ENCODE data around the gene MAGI2.

Gene MAGI2

DNA sequence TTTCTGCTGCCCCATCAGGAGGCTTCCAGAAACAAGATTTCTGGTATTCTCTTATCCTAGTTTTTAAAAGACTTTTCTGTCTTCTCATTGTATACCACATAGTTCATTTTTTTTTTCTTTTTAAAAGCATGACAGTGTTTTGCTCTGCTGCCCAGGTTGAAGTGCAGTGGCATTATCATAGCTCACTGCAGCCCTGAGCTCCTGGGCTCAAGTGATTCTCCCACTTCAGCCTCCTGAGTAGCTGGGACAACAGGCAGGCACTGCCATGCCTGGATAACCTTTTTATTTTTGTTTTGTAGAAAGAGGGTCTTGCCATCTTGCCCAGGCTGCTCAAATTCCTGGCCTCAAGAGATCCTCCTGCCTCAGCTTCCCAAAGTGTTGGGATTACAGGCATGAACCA is 757.6 kb downstream of the MAGI2 start:
- ATAC-seq (ENCODE audit: low read depth) (no peak), DNase-seq (ENCODE audit: low spot score) (no peak)
- peaks cover 3% of the 10 kb centered on the region for H3K27me3 ChIP-seq (ENCODE audit: insufficient read depth, poor library complexity, severe bottlenecking)
- TF ChIP-seq, protein P1, sequence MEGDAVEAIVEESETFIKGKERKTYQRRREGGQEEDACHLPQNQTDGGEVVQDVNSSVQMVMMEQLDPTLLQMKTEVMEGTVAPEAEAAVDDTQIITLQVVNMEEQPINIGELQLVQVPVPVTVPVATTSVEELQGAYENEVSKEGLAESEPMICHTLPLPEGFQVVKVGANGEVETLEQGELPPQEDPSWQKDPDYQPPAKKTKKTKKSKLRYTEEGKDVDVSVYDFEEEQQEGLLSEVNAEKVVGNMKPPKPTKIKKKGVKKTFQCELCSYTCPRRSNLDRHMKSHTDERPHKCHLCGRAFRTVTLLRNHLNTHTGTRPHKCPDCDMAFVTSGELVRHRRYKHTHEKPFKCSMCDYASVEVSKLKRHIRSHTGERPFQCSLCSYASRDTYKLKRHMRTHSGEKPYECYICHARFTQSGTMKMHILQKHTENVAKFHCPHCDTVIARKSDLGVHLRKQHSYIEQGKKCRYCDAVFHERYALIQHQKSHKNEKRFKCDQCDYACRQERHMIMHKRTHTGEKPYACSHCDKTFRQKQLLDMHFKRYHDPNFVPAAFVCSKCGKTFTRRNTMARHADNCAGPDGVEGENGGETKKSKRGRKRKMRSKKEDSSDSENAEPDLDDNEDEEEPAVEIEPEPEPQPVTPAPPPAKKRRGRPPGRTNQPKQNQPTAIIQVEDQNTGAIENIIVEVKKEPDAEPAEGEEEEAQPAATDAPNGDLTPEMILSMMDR (IDR thresholded peaks at IDR 0.05; ENCODE audit: poor library complexity, severe bottlenecking): no peak
- H3K4me1 ChIP-seq (ENCODE audit: insufficient read depth, poor library complexity, severe bottlenecking): no peaks in the 10 kb centered on the region
- no peaks in the 10 kb centered on the region for H3K36me3 ChIP-seq (ENCODE audit: low read depth)
- H3K9me3 ChIP-seq (ENCODE audit: severe bottlenecking): no peaks in the 10 kb centered on the region
- no peak overlapping the region for H3K27ac ChIP-seq (ENCODE audit: poor library complexity, severe bottlenecking)
- H3K4me3 ChIP-seq (ENCODE audit: severe bottlenecking): no peak overlapping the region

DNA sequence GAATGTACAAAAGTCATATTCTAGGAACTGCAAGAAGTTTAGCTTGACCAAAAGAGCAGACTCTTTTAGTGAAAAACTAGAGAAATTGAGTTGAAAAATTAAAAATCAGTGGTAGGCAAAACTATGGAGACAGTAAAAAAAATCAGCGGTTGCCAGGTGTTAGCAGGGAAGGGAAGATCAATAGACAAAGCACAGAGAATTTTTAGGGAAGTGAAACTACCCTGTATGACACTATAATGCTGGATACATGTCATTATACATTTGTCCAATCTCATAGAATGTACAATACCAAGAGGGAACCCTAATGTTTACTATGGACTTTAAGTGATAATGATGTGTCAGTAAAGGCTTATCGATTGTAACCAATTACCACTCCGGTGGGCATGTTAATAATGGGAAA is 761.9 kb downstream of the MAGI2 start:
- DNase-seq (ENCODE audit: low spot score) (no peak), ATAC-seq (ENCODE audit: low read depth) (no peak)
- TF ChIP-seq, protein P1 (IDR thresholded peaks at IDR 0.05; ENCODE audit: poor library complexity, severe bottlenecking): no peak
- Histone ChIP-seq H3K36me3 (ENCODE audit: low read depth) (no peaks in the 10 kb centered on the region), H3K4me1 (ENCODE audit: insufficient read depth, poor library complexity, severe bottlenecking) (no peaks in the 10 kb centered on the region), H3K9me3 (ENCODE audit: severe bottlenecking) (no peaks in the 10 kb centered on the region), H3K27me3 (ENCODE audit: insufficient read depth, poor library complexity, severe bottlenecking) (peaks cover 3% of the 10 kb centered on the region), H3K27ac (ENCODE audit: poor library complexity, severe bottlenecking) (no peak overlapping the region), H3K4me3 (ENCODE audit: severe bottlenecking) (no peak overlapping the region)

DNA sequence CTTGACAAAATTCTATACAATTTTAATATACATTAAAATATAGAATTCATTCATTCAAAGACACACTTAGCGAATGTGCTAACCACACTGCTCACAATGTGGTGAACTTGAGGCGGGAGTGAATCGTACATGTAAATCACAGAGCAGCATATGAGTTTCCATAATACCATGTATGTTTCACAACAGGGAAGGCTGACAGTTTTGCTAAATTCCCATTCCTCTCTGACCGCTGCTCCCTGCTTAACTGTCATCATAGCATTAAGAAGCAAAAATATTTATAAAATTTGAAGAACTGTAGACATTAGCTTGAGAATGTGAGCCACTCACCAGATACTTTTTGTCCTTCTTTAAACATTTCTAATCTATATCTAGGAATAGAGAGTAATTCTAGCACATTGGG is 763.3 kb downstream of the MAGI2 start:
- DNase-seq (ENCODE audit: low spot score) (no peak), ATAC-seq (ENCODE audit: low read depth) (no peak)
- TF ChIP-seq, protein P1 (IDR thresholded peaks at IDR 0.05; ENCODE audit: poor library complexity, severe bottlenecking): no peak
- no peaks in the 10 kb centered on the region for H3K36me3 ChIP-seq (ENCODE audit: low read depth)
- no peak overlapping the region for H3K4me3 ChIP-seq (ENCODE audit: severe bottlenecking)
- no peaks in the 10 kb centered on the region for H3K4me1 ChIP-seq (ENCODE audit: insufficient read depth, poor library complexity, severe bottlenecking)
- no peak overlapping the region for H3K27ac ChIP-seq (ENCODE audit: poor library complexity, severe bottlenecking)
- peaks cover 3% of the 10 kb centered on the region for H3K27me3 ChIP-seq (ENCODE audit: insufficient read depth, poor library complexity, severe bottlenecking)
- H3K9me3 ChIP-seq (ENCODE audit: severe bottlenecking): no peaks in the 10 kb centered on the region

DNA sequence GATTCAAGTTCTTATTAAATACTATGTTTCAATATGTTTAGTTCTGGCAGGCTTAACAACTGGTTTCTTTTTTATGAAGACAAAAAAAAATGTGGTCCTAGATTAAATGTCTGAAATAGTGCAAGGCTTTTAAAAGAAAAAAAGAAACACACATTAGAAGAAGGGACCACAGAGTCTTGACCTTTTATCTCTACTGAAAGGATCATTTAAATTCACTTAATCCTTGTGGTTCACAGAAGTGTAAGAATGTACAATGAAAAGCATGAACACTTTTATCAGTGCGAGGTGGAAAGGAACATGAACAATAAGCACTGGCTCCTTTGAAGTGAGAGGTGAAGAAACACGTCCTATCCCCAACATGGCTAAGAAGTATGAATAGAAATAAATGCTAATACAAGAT is 765.1 kb downstream of the MAGI2 start:
- H3K9me3 ChIP-seq (ENCODE audit: severe bottlenecking): no peaks in the 10 kb centered on the region
- no peaks in the 10 kb centered on the region for H3K4me1 ChIP-seq (ENCODE audit: insufficient read depth, poor library complexity, severe bottlenecking)
- no peak for ATAC-seq (ENCODE audit: low read depth)
- TF ChIP-seq, protein P1 (IDR thresholded peaks at IDR 0.05; ENCODE audit: poor library complexity, severe bottlenecking): no peak
- no peak overlapping the region for H3K27ac ChIP-seq (ENCODE audit: poor library complexity, severe bottlenecking)
- no peaks in the 10 kb centered on the region for H3K27me3 ChIP-seq (ENCODE audit: insufficient read depth, poor library complexity, severe bottlenecking)
- no peaks in the 10 kb centered on the region for H3K36me3 ChIP-seq (ENCODE audit: low read depth)
- H3K4me3 ChIP-seq (ENCODE audit: severe bottlenecking): no peak overlapping the region
- no peak for DNase-seq (ENCODE audit: low spot score)

DNA sequence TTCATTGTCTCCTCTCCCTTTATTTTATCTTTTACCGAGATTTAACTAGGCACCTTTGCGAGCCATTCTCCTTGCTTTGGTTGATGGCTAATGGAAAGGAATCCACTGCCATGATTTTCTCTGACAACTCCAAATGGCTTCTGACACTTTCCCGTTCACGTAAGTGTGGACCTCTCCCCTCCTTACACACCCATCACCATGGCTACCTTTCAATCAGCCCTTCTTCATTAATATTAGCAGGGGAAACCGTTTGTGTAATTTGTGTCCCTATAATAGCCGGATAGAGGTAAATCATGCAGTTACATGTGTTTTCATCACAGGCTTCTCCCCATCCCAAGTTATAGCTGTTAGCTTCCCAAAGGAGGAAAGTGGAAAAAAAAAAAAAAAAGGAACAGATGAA is 767.3 kb downstream of the MAGI2 start:
- no peaks in the 10 kb centered on the region for H3K36me3 ChIP-seq (ENCODE audit: low read depth)
- no peaks in the 10 kb centered on the region for H3K27me3 ChIP-seq (ENCODE audit: insufficient read depth, poor library complexity, severe bottlenecking)
- H3K27ac ChIP-seq (ENCODE audit: poor library complexity, severe bottlenecking): no peak overlapping the region
- DNase-seq (ENCODE audit: low spot score) (no peak), ATAC-seq (ENCODE audit: low read depth) (no peak)
- H3K4me3 ChIP-seq (ENCODE audit: severe bottlenecking): no peak overlapping the region
- no peaks in the 10 kb centered on the region for H3K9me3 ChIP-seq (ENCODE audit: severe bottlenecking)
- H3K4me1 ChIP-seq (ENCODE audit: insufficient read depth, poor library complexity, severe bottlenecking): no peaks in the 10 kb centered on the region
- TF ChIP-seq, protein P1 (IDR thresholded peaks at IDR 0.05; ENCODE audit: poor library complexity, severe bottlenecking): no peak
